ENCODE measurements around the gene COTL1.
A peak's percentile ranks its signal among the peaks of the same experiment; 100 is the strongest.

COTL1 gene, protein sequence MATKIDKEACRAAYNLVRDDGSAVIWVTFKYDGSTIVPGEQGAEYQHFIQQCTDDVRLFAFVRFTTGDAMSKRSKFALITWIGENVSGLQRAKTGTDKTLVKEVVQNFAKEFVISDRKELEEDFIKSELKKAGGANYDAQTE

DNA sequence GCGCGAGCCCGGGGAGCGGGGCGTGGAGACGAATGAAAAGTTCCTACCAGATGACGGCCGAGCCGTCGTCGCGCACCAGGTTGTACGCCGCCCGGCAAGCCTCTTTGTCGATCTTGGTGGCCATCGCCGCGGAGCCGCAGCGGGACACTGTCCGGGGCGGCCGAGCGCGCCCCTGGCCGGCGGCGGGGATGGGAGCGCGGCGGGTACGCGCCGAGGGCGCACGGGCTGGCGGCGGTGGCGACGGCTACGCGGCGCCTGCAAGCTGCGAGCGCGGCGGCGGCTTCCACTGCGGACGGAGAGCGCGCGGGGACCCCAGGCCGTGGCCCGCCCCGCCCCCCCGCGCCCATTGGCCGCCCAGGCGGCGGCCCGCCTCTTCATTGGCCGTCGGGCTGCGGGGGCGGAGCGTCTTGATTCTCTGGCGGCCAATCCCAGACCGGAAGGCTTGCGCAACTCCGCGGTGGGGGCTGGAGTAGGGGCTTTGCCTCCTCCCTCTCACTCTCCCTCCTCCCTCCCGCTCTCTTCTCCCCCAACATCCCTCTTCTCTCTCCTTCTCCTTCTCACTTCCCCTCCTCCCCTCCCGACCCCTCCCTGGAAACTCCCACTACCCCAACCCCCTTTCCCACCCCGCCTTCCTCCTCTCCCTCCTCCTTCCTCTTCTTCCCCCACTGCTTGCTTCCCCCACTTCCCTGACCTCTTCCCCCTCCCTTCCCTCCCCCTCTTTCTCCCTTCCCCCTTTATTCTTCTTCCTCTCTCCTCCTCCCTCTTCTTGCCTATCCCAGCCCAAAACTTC is at the start of gene COTL1:
Gene COTL1 (minus strand): TSS at position 288 of the 790 bp plus-strand sequence. CDS start 164 bp downstream, at position 124.
- DNase-seq = peak; percentile 94

DNA sequence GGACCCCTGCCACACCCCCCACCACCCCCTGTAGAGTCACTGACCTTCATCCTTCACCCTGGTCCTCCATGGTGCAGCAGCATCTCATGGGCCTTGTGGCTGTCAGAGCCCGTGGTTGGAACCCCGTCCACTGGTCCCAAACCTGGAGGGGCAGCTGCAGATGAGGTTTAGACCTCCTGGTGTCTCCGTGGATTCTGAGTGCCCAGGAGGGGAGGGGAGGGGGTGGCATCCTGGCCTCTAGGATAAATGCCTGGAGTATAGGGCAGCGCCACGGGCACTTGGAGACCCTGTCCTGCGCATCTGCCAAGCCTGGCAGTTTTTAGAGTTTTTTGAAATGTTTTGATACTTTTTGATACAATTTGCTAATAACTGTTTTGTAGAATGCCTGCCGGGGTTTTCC is 48.0 kb upstream of the COTL1 start:
- DNase-seq = no peak

DNA sequence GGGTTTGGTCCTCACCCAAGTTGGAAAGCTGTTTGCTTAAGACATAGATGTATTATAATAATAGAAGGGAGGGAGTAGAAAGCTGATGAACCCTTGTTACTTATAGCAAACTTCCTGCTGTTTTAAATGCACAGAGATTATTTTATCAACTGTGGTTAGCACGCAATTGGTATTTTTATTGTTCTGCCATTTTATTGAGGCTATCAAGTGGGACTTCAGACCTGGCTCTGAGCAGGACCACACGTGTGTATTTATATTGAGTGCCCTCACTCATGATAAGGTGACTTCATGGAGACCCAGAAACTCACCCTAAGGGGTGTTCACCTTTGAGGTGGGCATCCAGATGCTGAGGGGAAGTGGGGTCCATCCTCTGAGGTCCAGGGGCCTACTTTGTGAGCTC is 47.5 kb upstream of the COTL1 start:
- DNase-seq = no peak

DNA sequence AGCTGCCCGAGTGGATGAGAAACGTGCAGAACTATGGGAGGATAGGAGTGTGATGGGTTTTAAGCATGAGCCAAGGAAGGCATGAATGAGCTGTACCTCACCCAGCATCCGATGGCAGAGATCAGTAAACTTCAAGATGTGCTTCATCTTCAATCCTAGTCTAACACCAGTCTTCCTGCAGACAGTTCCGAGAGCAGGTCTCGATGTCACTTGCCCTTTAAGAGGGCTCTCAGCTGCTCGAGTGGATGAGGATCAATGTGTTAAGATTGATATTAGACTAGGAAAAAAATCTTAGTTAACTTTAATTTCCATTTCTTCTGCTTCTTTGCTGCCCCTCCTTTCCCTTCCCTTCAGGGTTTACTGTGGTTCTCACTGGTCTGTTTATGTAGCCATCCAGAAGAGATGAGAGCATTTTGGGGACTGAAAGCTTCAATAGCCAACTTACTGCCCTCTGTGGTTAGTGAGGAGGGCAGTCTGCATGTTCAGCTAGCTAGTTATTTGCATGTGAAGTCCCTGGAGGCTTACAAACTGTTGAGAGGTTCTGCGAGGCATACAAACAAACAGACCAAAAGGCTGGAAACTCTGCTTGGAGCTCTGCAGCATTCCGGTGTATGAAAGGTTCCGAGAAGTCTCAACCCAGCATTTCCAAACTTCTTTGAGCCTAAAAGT is 45.7 kb upstream of the COTL1 start:
- DNase-seq = no peak

DNA sequence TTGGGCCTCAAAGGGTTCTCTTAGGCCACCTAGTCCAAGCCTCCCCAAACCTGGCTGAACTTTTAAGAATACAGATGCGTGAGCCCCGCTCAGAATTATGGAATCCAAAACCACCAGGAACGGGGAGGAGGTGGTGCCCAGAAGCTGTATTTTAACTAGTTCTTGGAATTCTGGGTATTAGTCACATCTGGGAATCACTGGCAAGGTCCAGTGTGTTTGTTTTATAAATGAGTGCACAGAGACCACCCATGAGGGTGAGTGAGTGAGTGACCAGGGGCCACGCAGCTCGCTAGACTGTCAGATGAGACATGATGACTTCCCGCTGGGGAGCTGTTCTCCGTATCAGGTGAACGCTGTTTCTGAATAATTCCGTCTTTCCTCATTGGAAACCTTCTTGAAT is 44.6 kb upstream of the COTL1 start:
- DNase-seq = no peak

DNA sequence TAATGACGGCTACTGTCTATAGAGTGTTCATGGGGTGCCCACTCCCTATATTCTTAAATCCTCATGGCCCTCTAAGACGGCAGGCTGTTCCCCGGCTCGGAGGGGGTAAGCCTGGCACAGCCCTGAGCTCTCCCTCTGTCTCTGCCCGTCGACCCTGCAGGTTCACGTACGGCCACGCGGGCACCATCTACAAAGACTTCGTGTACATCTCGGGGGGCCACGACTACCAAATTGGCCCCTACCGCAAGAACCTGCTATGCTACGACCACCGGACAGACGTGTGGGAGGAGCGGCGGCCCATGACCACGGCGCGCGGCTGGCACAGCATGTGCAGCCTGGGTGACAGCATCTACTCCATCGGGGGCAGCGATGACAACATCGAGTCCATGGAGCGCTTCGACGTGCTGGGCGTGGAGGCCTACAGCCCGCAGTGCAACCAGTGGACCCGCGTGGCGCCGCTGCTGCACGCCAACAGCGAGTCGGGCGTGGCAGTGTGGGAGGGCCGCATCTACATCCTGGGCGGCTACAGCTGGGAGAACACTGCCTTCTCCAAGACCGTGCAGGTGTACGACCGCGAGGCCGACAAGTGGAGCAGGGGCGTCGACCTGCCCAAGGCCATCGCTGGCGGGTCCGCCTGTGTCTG is 43.7 kb upstream of the COTL1 start:
- DNase-seq = no peak

DNA sequence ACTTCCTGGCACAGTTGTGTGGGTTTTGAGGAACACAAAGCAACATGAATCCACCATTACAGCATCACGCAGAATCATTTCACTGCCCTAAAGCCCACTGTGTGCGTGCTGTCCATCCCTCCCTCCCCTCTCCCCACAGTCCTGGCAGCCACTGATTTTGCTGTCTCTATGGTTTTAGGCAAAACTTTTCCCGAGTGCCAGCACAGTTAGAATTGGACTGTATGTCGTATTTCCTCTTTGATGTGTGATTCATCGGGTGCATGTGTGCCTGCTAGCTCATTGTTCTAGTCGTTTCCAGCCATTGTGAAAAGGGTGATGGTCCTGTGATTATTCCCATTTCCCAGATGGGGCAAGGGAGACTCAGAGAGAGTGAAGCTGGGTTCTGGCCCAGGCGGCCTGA is 43.1 kb upstream of the COTL1 start:
- DNase-seq = no peak

DNA sequence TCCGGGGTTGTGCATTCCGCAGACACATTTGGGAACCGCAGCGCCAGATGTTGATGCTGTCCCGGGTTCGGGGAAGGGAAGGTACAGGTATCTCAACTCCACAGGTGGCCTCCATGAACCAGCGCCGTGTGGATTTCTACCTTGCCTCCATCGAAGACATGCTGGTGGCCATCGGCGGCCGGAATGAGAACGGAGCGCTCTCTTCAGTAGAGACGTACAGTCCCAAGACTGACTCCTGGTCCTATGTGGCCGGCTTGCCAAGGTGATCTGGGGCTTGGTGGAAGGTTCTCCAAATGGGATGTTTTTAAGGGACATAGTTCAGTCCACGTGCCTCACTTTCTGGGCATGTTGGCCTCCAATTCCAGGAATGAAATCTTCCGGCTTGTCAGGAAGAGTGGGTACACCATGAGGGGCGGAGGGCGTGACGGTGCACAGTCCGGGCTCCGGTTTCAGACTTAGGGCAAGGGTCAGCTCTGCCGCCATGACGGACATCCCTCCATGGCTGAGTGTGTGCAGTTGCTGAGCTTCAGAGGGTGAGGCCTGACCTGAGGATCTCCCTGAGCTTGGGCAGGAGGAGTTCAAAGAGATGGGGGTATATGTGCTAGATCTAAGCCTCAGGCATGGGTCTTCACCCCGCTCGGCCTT is 41.9 kb upstream of the COTL1 start:
- DNase-seq = no peak

DNA sequence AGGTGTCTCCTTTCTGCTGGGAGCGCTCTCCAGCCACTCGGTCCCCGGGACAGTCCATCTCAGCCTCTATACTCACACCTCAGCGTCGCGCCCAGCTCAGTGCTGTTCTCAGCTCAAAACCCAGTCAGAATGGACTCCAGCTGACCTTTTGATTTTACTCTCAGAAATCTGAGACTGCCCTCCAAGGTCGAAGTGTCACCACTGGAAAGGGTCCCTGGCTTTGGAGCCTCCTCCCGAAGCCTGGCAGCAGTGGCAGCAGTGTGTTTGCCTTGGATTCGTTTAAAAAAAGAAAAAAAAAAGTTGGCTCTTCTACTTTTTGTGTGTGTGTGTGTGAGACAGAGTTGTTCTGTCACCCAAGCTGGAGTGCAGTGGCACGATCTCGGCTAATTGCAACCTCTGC is 40.8 kb upstream of the COTL1 start:
- no peak for DNase-seq

DNA sequence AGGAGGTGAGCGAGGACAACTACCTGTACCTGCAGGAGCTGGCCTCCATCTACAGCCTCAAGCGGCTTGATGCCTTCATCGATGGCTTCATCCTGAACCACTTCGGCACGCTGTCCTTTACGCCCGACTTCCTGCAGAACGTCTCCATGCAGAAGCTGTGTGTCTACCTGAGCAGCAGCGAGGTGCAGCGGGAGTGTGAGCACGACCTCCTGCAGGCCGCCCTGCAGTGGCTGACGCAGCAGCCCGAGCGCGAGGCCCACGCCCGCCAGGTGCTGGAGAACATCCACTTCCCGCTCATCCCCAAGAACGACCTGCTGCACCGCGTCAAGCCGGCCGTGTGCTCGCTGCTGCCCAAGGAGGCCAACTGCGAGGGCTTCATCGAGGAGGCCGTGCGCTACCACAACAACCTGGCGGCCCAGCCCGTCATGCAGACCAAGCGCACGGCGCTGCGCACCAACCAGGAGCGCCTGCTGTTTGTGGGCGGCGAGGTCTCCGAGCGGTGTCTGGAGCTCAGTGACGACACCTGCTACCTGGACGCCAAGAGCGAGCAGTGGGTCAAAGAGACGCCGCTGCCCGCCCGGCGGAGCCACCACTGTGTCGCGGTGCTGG is 39.5 kb upstream of the COTL1 start:
- no peak for DNase-seq

DNA sequence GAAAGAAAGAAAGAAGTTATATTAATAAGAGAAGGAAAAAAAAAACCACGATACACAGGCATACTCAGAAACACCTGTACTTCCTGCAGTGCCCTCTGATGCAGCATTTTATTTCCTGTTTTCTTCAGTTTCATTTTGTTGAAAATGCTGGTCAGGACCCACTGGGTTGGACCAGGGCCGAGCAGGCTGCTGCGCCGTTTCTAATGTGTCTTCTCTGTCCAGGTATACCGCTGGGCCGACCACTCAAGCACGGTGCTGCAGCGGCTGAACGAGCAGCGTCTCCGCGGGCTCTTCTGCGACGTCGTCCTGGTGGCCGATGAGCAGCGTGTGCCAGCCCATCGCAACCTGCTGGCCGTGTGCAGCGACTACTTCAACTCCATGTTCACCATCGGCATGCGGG is 38.8 kb upstream of the COTL1 start:
- no peak for DNase-seq

DNA sequence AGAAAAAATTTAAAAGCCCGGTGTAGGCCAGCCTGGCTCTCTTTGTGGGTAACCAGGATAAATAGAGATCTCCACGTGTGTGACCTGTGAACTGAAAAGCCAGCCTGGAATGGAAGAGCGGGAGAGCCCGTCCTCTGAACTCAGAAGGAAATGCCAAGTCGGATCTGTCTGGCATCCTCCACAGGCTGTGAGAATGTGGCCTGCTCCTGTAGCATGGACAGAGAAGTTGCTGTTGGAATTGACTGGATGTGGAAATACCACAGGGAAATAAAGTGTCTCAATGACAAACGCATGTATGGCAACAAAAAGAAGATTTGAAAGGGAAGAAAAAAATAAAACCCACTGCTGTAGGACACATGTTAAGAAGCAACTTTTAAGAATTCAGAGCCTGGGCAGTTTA is 37.1 kb upstream of the COTL1 start:
- DNase-seq = no peak

DNA sequence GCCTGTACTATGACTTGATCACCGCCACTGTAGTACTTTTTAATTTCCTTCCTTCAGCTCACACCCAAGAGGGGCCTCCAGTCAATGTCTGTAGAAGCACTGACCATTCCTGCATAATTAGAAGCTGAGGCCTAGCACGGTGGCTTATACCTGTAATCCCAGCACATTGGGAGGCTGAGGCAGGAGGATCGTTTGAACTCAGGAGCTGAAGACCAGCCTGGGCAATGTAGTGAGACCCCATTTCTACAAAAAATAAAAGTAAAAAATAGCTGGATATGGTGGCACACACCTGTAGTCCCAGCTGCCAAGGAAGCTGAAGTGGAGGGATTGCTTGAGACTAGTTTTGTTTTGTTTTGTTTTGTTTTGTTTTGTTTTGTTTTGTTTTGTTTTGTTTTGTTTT is 36.4 kb upstream of the COTL1 start:
- DNase-seq = no peak

DNA sequence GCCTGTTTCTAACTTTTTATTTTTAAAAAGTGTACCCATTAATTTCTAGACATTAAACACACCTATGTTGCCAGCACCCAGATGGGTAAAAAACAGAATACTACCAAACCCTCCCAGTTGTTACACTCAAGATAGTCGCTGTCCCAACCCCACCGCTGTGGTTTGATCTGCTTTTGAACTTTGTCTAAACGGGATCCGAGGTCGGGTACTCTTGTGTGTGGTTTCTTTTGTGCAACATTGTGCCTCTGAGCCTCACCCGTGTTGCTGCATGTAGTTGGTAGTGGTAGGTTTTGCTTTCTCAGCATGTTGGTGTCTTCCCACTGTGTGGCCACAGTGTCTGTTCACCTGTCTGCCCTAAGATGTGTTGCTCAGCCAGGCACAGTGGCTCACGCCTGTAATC is 34.7 kb upstream of the COTL1 start:
- no peak for DNase-seq

DNA sequence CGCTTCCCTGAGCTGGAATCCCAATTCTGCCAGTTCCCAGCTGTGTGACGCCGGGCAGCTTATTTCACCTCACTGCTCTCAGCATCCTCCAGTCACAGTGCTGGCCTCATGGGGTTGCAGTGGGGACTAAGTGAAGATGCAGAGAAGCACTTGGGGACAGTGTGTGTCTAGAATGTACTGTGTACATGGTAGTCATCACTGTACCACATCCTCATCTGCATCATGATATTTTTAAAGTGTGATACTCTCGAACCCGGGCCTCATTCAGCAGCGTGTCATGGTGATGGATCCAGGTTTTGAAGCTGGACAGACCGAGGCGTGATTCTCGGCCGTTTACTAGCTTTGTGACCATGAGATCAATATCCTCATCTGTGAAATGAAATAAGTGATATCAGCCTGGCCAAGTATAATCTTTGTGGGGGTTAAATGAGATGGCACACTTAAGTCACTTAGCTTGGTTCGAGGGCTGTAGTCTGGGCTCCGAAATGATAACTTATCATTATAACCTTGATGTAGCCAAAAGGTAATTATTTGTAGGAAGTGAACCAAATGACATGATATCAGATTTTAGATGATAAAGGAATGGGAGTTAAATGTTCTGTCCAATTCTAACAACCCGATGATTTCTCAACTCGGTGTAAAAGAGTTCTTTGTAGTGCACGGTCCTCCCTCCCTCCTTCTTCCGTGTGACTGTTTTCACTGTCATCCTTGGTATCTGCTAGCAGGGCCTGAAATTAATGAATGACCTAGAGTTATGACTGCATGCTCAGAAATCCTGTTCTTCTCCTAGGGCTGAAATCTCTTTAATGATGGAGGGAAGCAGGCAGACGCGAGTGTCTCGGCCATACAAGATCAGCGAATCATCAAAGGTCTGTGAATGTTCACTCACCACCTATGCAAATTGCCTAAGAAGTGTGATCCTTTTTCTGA is 32.4 kb upstream of the COTL1 start:
- DNase-seq = no peak

DNA sequence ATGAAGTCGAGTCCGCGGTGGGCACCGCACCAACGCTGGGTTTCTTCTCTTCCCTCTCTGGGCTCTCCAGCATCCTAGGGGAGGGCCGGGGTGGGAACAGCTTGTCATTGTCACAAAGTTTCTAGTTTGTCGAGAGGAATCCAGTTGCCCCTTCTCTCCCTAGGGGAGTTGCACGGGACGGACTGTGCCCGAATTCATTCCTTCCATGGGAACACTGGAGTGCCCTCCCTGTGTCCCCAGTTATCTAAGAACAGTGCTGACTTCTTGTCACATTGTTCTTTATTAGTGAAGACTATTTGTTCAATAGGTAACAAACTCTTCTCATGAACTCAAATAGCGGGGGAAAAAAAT is 31.6 kb upstream of the COTL1 start:
- DNase-seq = no peak

DNA sequence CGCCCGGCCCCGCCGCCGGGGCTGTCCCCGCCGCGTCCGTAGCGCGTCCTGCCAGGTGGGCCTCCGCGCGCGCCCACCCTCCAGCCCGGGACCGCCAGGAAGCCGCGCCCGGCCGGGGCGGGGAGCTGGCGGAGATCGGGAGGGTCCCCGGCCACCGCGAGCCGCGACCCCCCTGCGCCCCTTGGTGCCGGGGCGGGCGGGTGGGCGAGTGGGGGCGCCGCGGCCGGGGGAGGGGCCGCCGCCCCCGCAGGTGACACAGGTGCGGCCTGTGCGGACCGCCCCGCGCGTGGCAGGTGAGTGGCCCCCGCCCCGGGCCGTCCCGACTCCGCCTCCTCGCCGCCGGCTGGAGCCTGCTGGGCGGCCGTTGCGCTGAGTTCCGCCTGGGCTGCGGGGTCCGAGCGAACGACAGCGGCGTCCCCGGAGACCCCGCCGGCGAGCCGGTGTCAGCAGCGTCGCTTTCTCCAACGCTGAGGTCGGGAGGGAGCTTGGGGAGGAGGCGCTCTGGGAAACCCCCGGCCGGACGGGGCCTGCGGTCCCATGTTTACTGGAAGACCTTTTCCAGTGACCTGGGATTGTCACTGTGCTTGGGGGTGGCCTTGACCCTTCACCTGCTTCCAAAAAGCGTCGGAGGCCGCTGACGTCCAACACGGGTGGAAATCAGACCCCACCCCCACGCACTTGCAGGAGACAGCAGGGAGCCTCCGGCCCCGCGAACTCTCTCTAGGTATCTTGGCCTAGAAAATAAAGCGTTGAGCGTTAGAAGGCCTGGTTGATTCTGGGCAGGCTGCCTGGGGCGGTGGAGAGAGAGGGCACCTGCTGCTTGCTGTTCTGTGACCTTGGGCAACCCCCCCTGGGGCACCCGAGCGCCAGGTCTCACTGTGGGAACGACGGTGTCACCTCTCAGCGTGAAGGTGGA is 31.0 kb upstream of the COTL1 start:
- DNase-seq = peak; percentile 55

DNA sequence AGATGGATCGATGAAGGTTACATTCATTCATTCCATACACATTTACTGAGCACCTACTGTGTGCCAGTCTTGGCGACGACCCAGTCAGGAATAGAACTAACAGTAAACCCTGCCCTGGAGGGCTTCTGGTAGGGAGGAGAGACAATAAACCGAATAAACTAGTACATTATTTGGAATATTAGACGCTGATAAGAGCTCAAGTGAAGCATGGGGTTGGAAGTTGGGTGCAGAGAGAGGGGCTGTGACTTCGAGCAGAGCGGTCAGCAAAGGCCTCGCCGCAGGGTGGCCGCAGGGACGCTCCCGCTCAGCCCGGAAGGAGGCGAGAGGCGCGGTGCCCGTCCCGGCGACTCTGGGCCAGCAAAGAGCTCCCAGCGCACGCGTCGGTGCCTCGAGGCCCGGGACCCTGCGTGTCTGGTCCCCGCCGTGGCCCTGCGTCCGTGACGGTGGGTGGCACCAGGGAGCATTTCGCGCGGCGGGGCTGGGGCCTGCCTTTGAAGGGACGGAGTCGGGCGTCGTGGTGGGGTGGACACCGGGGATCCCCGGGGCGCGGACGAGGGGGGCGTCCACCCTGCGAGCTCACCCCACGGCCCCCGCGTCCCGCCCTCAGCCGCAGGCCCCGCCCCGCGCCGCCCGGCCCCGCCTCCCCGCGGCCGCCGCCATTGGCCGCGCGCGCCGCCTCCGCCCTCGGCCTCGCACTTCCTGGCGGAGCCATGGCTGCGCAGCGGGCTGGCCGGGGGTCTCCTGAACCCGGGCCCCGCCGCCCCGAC is 30.1 kb upstream of the COTL1 start, which contains the start of gene KLHL36:
Gene KLHL36 (plus strand): TSS at position 684 of the 767 bp plus-strand sequence. CDS start 2,357 bp downstream, outside the sequence.
- DNase-seq = peak; percentile 79

DNA sequence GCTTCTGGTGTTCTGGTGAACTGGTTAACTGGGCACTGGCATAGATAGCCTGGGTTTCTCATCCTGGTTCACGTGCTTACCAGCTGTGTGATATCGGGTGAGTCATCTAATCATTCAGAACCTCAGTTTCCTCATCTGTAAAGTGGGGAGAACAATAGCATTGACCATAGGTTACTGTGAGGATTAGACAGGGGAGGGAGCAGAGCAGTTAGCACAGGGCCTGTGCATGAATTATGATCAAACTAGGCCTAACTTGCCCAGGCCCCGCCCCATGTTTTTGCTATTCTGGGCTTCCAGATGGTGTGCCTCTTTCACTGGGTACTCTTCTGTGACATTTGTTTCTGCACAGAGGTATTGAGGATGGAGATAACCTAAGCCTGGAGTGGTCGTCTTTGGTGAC is 25.8 kb upstream of the COTL1 start:
- no peak for DNase-seq

DNA sequence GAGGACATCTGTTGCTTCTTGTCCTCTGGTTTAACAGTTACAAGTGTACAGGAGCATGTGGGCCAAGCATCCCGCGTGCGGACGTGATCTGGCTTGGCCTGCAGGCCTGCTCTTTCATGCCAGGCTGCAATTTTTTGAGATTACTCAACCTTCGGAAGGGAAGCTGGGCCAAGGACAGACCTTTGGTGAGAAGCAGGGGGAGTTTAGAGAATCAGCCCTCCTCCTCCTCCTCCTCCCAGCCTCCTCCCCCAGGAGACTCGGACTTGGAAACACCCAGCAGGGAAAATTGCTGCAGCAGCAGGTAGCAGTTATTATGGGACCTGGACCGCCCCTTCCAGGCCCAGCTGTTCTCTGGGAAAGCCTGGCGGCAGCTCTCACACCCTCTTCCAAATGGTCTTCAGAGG is 25.3 kb upstream of the COTL1 start:
- DNase-seq = no peak
